Esophagus muscularis mucosa (tissue), 4 donors: ENCODE results near the gene SYN1. TPM values are rescaled to one million over a fixed set of nuclear protein-coding genes. Genes with fewer than 3 reads are reported as not detected.

ENCODE experiments used
- DNase-seq: peaks from one replicate; pipeline ENCODE4 v3.0.0-alpha.2; 2017; ENCODE audit errors: extremely low spot score
- H3K27ac ChIP-seq, 4 donors: fragments of 200-600 bp; sonication (generic); replicated peaks in 1 of 4; 1 replicate in 3 of 4; 2 replicates in 1 of 4; pipeline ENCODE4 v1.5.1; 2016 to 2019; ENCODE audit warnings: mild to moderate bottlenecking in 1 of 4
- H3K27me3 ChIP-seq, 4 donors: fragments of 200-600 bp; sonication (generic); one replicate each; pipeline versions ENCODE4 v1.5.1 to v1.6.0; 2016 to 2019
- H3K36me3 ChIP-seq, 4 donors: fragments of 200-600 bp; sonication (generic); one replicate each; pipeline ENCODE4 v1.5.1; 2016 to 2019
- H3K4me1 ChIP-seq, 4 donors: fragments of 200-600 bp; sonication (generic); one replicate each; pipeline ENCODE4 v1.5.1; 2016 to 2019
- H3K4me3 ChIP-seq, 4 donors: fragments of 200-600 bp; sonication (generic); 1 replicate in 2 of 4; 2 replicates in 2 of 4; pipeline ENCODE4 v1.5.1; 2016 to 2019; ENCODE audit warnings: mild to moderate bottlenecking in 4 of 4, moderate library complexity in 1 of 4
- H3K9me3 ChIP-seq, 4 donors: fragments of 200-600 bp; sonication (generic); 1 replicate in 3 of 4; 2 replicates in 1 of 4; pipeline ENCODE4 v1.5.1; 2016 to 2019
- CTCF ChIP-seq, 3 experiments: fragments of 200-600 bp in 2 of 3; fragments of 450-650 bp in 1 of 3; sonication (generic) in 2 of 3; IDR thresholded peaks; one replicate each; pipeline ENCODE4 v1.5.1; 2017 to 2019; ENCODE audit warnings: antibody characterized with exemption in 3 of 3, mild to moderate bottlenecking in 2 of 3, moderate library complexity in 1 of 3
- EP300 ChIP-seq: sonication (generic); formaldehyde crosslinking; IDR thresholded peaks from one replicate; pipeline ENCODE4 v1.6.1; 2017; ENCODE audit warnings: antibody characterized with exemption
- POLR2A ChIP-seq: fragments of 450-650 bp; IDR thresholded peaks from one replicate; pipeline ENCODE4 v1.6.1; 2017; ENCODE audit warnings: antibody characterized with exemption, moderate library complexity, mild to moderate bottlenecking, low read depth
- POLR2AphosphoS5 ChIP-seq, 2 donors: sonication (generic); formaldehyde crosslinking; IDR thresholded peaks; one replicate each; pipeline ENCODE4 v1.6.1; 2017; ENCODE audit warnings: antibody characterized with exemption in 2 of 2
- WGBS: methylation state at CpG from one replicate; pipeline ENCODE4 v1.1.5; 2018; 5-methylcytosine and 5-hydroxymethylcytosine counted together
- intact Hi-C: fragments of 100-400 bp; cut with DNase I; formaldehyde crosslinking; loops from one replicate; pipeline ENCODE4 v1.15.1; 2023
- total RNA-seq, 4 donors: library from RNA; depleted of rRNA; stranded (reverse); fragments of >200 nt; gene quantifications; one replicate each; pipeline versions ENCODE4 v1.1.0 to v1.2.1, GENCODE V29; 2016

The SYN1 gene
- total RNA-seq, 4 donors from 2014 or later = 0.42 to 0.98 (median 0.56) TPM

GRCh38 chrX:47573341-47574075, 46.1 kb downstream of the SYN1 start:
- no peaks in the 10 kb centered on the region for H3K9me3 ChIP-seq
- WGBS = 55% methylated on average over 12 of the region's 20 CpGs
- peak overlapping the region; percentile 53 to 67 (median 58) for H3K27ac ChIP-seq
- no peak for TF ChIP-seq EP300
- TF ChIP-seq POLR2A = no peak
- TF ChIP-seq POLR2AphosphoS5 (IDR thresholded peaks at IDR 0.05) = no peak
- no peak for TF ChIP-seq CTCF (IDR thresholded peaks at IDR 0.05)
- H3K27me3 ChIP-seq = peaks cover 0 to 9% (median 0%) of the 10 kb centered on the region in 4 donors
- peaks cover 2 to 22% (median 18%) of the 10 kb centered on the region in 4 donors for H3K4me1 ChIP-seq
- intact Hi-C loops = no loop called here
- no peak for DNase-seq
- peaks cover 19 to 38% (median 31%) of the 10 kb centered on the region in 4 donors for H3K36me3 ChIP-seq
- peak overlapping the region; percentile 28 to 50 (median 38) for H3K4me3 ChIP-seq

- TF ChIP-seq POLR2A = no peak
- no peak for TF ChIP-seq POLR2AphosphoS5 (IDR thresholded peaks at IDR 0.05)
- TF ChIP-seq CTCF (IDR thresholded peaks at IDR 0.05) = no peak
- TF ChIP-seq EP300 = no peak
- Histone ChIP-seq H3K36me3 (peaks cover 19 to 44% (median 38%) of the 10 kb centered on the region in 4 donors), H3K9me3 (no peaks in the 10 kb centered on the region), H3K27me3 (peaks cover 0 to 9% (median 0%) of the 10 kb centered on the region in 4 donors), H3K4me1 (peaks cover 2 to 22% (median 18%) of the 10 kb centered on the region in 4 donors), H3K4me3 (no peak overlapping the region), H3K27ac (peak overlapping the region in 2 of 4 donors; percentile 22 to 34)
- no peak for DNase-seq
- intact Hi-C loops = no loop called here
- WGBS = 71% methylated on average over 9 of the region's 9 CpGs
These were observed 46.8 kb downstream of the SYN1 start for GRCh38 chrX:47572773-47573340.

DNA sequence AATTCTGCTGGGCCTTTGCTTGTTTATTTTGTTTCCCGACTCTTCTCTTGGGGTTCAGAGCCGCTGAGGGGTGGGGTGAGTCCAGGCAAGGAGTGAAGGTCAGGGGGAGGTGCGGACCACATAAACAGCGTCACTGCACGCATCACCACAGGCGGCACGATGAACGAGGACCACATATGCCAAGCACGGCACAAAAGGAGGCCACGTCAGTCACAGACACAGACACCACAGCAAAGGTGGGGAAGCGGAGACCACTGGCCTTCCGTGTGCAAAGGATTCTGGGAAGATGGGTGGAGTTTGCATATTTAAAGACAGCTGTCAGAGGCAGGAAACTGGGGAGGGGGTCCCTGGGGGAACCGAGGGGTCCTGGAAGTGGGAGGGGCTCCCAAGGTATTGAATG, 47.8 kb downstream of the SYN1 start:
- intact Hi-C loops = no loop called here
- 86% methylated on average over 13 of the region's 13 CpGs for WGBS
- peaks cover 26 to 54% (median 46%) of the 10 kb centered on the region in 4 donors for H3K36me3 ChIP-seq

DNA sequence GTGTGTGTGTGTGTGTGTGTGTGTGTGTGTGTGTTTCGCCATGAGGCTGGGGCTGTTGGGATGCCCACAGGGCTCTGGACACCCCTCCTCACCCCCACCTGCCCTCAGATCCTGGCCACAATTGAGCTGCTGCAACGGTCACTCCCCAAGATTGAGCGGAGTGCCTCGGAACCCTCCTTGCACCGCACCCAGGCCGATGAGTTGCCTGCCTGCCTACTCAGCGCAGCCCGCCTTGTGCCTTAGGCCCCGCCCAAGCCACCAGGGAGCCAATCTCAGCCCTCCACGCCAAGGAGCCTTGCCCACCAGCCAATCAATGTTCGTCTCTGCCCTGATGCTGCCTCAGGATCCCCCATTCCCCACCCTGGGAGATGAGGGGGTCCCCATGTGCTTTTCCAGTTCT, 48.4 kb downstream of the SYN1 start:
- Histone ChIP-seq H3K9me3 (no peaks in the 10 kb centered on the region), H3K27me3 (peaks cover 0 to 9% (median 0%) of the 10 kb centered on the region in 4 donors), H3K4me3 (no peak overlapping the region), H3K27ac (no peak overlapping the region), H3K36me3 (peaks cover 32 to 61% (median 53%) of the 10 kb centered on the region in 4 donors), H3K4me1 (peaks cover 2 to 22% (median 18%) of the 10 kb centered on the region in 4 donors)
- WGBS = 75% methylated on average over 2 of the region's 11 CpGs
- no peak for TF ChIP-seq CTCF (IDR thresholded peaks at IDR 0.05)
- TF ChIP-seq POLR2AphosphoS5 (IDR thresholded peaks at IDR 0.05) = no peak
- no peak for TF ChIP-seq POLR2A
- TF ChIP-seq EP300 = no peak
- DNase-seq = no peak
- intact Hi-C loops = no loop called here

More for the DNA sequence above, 47.8 kb downstream of the SYN1 start:
- Histone ChIP-seq H3K27me3 (peaks cover 0 to 9% (median 0%) of the 10 kb centered on the region in 4 donors), H3K9me3 (no peaks in the 10 kb centered on the region), H3K4me1 (peaks cover 2 to 22% (median 18%) of the 10 kb centered on the region in 4 donors), H3K27ac (no peak overlapping the region), H3K4me3 (no peak overlapping the region)
- DNase-seq = no peak
- TF ChIP-seq CTCF (IDR thresholded peaks at IDR 0.05) (no peak), POLR2A (no peak), EP300 (no peak), POLR2AphosphoS5 (IDR thresholded peaks at IDR 0.05) (no peak)
